GM18508 (cell line): ENCODE measurements around the gene CORO2B.

Source experiments
- ATAC-seq: cut with Tn5 transposase; IDR thresholded peaks from one replicate; pipeline ENCODE4 v1.9.1; 2021; ENCODE audit warnings: moderate number of reproducible peaks; ENCODE audit not compliant: insufficient read depth, unreplicated experiment

CORO2B gene

GRCh38 chr15:68623301-68623892, 44.6 kb downstream of the CORO2B start:
- ATAC-seq, result no peak

GRCh38 chr15:68625853-68626252, 47.1 kb downstream of the CORO2B start:
- no peak for ATAC-seq

- no peak for ATAC-seq
Measured at GRCh38 chr15:68626283-68626682, 47.5 kb downstream of the CORO2B start.

- ATAC-seq, result no peak
Measured at GRCh38 chr15:68626739-68627138, 47.9 kb downstream of the CORO2B start.

DNA sequence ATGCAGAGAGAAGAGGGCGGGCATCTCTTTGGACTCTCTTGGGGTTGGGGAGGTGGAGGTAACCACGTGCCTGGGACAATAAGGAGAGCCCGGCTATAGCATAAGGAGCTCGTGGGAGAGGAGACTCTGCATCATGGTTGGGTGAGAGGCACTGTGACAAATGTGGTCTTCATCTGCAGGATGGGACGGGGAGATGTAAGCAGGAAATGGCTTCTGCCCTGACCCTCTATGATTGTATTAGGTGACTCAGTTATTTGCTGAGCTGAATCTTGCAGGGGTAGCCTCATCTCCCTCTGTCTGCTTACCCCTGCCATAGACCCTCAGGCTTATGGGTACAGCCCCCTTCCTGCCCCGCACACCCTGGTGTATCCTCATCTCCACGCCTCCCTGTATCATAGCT, 48.7 kb downstream of the CORO2B start:
- no peak for ATAC-seq

DNA sequence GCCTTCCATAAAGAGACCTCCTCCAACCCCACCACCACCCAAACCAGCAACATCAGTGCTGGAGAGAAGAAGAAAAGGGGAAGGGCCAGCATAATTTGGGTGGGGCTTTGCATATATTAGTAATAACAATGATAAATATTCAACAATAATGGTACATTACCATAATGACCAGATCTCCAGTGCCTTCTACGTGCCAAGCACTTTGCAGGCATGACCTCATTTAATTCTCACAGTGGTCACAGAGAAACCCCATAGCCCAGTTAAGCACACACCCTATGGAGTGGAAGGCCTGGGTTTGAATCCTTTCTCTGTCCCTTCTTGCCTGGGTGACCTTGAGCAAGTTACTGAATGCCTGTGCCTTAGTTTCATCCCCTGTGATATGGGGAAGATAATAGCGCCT, 49.2 kb downstream of the CORO2B start:
- ATAC-seq, result no peak

DNA sequence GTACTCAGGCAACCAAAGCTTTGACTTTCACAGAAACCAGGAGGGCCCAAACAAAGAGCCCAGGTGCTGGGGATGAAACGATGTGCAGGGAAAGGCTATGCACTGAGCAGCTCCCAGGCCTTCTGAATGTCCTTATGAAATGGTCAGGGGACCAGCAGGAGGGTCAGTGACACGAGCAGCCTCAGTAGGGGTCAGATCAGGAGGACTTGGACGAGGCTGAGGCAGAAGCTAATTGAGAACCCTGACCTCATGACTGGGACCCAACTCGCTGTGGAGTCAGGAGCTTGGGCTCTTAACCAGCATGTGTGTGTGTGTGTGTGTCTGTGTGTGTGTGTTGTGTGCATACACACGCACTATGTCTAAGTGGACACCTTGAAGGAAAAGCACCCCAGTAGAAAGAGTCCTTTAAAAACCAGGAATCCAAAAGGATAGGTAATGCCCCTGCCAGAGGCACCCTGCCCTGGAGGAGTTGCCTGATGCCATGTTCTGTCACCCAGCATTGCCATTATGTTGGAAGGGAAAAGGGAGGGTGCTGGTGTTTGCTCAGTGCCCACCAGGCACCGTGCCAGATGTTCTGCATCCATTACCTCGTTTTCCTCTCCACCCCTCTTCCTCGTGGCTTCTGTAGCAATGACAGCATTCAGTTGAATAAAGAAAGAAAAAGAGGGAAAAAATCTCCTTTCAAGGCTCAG, 50.9 kb downstream of the CORO2B start:
- ATAC-seq, result no peak

- no peak for ATAC-seq
Measured at GRCh38 chr15:68630211-68630555, 51.4 kb downstream of the CORO2B start.

DNA sequence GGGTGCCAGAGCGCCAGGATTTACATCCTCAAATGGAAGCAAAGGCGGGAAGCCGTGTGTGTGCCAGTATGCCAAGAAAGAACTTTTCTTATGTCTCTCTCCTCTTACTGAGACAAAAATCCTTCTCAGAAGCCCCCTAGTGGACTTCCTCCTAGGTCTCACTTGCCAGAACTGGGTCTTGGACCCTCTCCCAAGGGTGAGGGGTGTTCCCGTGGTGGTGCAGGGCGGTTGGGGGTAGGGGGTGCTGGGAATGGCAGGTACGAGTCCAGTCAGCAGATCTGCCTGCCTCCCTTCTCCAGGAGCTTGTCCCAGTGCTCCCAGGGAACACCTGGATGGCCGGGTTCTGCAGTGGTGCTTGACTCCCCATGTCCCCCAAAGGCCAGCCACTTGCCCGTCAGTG, 52.0 kb downstream of the CORO2B start:
- ATAC-seq, result no peak

DNA sequence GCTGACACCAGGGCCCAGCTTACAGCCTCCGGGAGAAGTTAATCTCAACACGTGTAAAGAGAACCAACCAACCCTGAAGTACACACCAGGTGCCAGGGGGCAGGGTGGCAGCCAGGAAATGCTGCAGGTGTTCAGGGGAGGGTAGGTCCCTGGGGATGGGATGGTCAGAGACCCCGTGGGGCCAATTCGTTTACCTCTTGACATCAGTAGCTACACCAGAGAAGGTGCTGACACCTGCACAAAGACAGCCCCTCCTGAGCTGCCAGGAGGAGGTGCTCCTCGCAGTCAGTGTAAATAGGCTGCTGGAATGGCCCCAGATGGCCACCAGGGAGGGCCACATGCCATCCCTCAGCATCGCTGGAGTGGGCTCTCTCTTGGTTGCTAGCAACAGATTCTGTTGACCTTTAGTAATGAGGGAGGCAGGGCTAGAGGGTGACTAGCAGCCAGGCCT, 52.8 kb downstream of the CORO2B start:
- ATAC-seq, result no peak

- ATAC-seq, result no peak
Measured at GRCh38 chr15:68632101-68632500, 53.3 kb downstream of the CORO2B start.

GRCh38 chr15:68633231-68634121, 54.7 kb downstream of the CORO2B start:
- no peak for ATAC-seq

DNA sequence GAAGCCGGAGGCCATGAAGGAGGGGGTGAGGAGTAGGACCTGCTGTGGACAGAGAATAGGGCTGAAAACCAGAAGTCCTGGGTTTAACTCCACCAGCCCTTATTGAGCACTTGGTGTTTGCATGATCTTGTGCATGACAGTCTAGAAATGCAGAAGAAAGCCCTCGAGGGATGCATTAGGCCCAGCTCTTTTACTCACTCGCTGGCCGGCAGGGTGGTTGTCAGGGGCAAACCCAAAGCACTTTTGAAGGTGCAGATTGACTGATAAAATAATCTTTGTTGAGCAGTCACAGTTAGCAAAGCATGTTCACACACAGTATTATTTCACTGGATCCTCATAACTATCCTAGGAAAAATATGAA, 55.3 kb downstream of the CORO2B start:
- ATAC-seq, result no peak

DNA sequence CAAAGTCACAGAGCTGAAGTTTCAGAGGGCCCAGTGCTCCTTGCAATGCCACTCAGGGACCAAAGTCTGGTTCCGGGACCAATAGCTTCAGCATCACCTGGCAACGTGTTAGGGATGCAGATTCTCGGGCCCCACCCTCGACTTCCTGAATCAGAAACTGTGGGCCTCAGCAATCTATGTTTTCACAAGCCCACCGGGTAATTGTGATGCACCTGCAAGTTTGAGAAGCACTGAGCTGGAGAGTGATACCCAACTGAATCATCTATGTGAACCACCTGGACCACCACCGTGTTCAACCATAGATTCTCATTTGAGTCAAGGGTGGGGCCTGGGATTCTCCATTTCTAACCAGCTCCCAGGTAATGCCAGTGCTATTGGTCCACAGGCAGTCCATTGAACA, 55.7 kb downstream of the CORO2B start:
- no peak for ATAC-seq

DNA sequence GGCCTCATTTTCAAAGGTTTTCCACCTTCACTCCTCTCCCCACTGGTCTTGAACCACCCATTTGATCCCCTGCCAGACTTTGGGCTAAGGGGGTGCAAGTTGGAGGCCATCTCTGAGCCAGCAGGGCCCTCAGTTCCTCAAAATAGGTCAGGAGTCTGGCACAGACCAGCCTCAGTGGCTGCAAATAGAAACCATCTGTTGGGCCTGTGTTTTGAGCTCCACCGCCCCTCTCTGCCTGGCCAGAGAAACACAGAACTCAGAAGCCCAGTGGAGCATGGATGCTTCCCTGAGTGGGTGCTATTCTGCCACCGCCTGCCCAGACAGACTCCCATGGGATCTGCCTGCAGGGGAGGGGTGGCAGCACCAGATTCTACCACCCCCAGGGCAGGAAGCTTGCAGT, 56.3 kb downstream of the CORO2B start:
- ATAC-seq, result no peak

GRCh38 chr15:68636256-68636655, 57.5 kb downstream of the CORO2B start:
- ATAC-seq, result no peak

DNA sequence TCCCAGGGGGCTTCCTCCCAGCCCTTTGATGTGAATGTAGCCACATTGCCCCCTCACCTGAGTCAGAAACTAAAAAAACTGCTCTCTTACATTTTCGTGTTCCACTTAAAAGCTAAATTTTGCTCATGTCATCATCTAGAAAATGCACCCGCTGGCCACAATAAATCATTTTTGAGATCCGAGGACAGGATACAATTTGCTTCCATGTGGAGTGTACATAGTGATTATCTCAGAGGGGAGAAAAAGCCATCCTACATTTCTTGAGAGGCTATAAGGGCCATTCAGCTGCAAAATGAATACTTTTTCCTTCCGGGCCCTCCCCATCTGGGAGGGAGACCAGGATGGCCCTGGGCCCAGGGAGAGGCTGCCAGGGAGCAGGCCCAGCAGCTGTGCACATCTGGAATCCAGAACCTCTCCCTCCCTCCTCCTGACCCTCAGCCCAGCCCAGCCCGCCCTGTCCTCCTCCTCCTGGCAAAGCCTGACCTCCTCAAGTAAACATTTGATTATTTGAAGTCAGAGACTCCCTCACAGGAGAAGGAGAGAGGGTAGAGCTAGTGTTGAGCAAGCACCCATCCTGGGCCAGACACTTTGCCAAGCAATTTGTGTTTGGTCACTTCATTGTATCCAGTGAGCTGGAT, 59.1 kb downstream of the CORO2B start:
- no peak for ATAC-seq

DNA sequence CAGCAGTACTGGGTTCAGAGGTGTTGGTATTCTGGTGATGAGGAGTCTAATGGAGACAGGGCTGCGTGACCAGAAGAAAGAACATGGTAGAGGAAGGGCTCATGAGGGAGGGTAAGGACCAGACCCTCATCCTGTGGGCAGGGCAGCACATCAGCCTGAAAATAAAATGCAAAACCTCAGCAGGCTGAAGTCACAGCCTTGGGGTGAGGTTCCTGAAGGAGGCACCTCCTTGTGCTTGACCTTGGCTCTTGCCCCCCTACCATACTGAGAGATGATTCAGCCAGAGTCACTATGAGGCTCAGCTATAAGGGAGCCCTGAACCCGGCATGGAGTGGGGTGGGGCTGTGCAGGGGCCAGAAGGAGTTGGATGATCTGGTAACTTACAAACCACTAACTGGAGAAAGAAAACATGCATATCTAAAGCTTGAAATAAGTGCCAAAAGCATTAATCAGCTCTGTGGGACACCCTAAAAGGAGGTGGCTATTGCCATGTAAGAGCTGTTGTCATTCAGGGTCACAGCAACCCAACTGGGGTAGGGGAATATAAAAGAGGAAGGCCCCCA, 60.2 kb downstream of the CORO2B start:
- no peak for ATAC-seq

DNA sequence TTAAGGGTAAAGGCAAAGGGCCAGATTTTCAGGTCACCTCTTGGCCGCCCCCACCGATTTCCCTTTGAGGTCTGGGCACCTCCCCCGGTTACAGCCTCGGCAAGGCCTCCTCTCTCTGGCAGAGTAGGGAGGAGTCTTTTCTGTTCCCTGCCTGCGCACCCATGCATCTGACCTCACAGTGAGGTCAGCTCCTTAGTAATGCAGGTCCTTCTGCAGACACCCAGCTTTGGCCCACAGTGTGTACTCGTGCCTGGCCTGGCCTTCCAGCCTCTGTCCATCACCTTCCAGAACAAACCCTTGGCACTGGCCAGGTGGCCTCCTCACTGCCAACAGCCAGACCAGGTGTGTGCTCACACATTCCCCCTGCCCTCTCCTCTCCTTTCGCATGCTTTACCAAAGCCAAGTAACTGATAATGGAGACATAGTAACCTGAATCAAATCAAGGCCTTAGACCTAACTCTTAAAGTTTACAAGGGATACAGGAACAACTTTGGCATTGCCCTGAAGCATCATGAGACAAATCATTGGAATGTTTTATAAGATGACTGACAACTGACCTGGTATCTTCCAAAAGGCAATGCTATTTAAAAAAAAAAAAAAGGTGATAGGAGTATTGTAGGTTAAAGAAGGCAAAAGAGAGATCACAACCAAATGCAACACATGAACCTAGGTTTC, 61.3 kb downstream of the CORO2B start:
- ATAC-seq, result no peak

DNA sequence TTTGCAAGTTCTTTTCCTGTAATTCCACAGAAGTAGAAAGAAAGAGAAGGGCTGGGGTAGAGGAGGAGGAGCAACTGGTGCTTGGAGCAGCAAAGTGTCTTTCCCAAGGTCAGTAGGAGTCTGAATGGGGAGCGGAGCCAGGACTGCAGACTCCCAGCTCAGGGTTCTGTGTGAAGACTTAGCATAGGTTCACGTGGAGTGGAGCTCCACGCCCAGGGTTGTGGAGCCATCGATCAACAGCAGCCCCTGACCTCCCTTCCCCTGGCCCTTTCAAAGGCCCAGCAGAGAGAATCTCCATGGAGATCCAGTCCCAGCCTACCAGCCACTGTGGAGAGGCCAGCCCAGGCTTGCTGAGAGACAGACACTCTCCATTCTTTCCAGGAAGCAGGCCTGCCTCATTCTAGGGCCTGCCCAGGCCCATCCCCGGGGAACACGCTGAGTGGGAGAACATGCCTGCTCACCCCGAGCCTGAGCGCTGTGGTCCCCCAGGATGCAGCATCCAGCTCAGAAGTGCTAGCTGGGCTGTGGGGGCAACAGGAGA, 62.1 kb downstream of the CORO2B start:
- no peak for ATAC-seq
